ENCODE data around the gene SAXO2. TPM values are rescaled to one million over a fixed set of nuclear protein-coding genes. Genes with fewer than 3 reads are reported as not detected.
A peak's percentile ranks its signal among the peaks of the same experiment; 100 is the strongest.

SAXO2 gene
- total and polyA plus RNA-seq, 10 of the 15 experiments (the other 5 are each of a cell fraction or from before 2014, with no cell fraction given), result 0.06 to 2.3 (median 1.4) TPM

DNA sequence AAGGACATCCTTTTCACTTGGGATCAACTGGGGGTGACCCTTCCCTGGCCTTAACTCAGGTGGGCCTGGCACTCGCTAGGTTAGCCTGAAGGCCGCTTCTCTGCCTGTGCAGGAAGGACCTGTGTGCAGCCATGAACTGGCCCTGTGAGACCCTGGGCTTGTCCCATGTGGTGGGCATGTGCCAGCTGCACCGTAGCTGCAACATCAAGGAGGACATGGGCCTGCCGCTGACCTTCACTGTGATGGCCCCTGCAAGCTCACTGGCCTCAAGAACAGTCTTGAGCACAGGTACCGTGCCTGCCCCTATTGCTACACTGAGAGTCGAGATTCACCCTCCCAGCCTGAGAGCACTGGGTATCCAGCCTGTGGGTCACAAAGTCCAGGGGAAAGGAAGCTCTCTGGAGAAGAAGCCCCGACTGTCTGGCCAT, 43.0 kb downstream of the SAXO2 start:
- intact Hi-C loops (cut with micrococcal nuclease; ENCODE audit: unreplicated experiment), result no loop called here
- Histone ChIP-seq H3K9me3 (replicated peaks; ENCODE audit: control insufficient read depth, insufficient read depth, low read length) (no peaks in the 10 kb centered on the region; the same call in 2 of the 3 replicates), H4K20me1 (ENCODE audit: control insufficient read depth, insufficient read depth) (no peaks in the 10 kb centered on the region), H3K27me3 (replicated peaks in 1 of 2; ENCODE audit: control insufficient read depth in 2 of 2, insufficient read depth in 2 of 2, low read length in 1 of 2) (0 out of 4 replicates have a peak, but pooled peaks cover 0 to 3% of the 10 kb centered on the region in 2 experiments), H3K36me3 (ENCODE audit: control insufficient read depth in 2 of 2, insufficient read depth in 2 of 2, low read length in 1 of 2) (no peaks in the 10 kb centered on the region), H3K9ac (ENCODE audit: control insufficient read depth, insufficient read depth, low read length) (no peak overlapping the region), H3K4me2 (ENCODE audit: control insufficient read depth, insufficient read depth) (no peak overlapping the region), H3K4me3 (no peak overlapping the region), H2AFZ (ENCODE audit: control insufficient read depth, low read depth, low read length) (no peak overlapping the region), H3K4me1 (ENCODE audit: control insufficient read depth, insufficient read depth, low read length) (no peaks in the 10 kb centered on the region), H3K27ac (ENCODE audit: control insufficient read depth, insufficient read depth) (no peak overlapping the region), H3K79me2 (ENCODE audit: control insufficient read depth, insufficient read depth, low read length) (no peaks in the 10 kb centered on the region)
- BruUV-seq (replicated peaks), result no TSS peak
- DNase-seq (ENCODE audit: low read depth, low spot score) (no peak), FAIRE-seq (no peak), ATAC-seq (no peak)
- ChIA-PET SMC1A (ENCODE audit: uncharacterized antibody, unreplicated experiment) (no interaction called here), CTCF (no interaction called here), POLR2A (no interaction called here), RAD21 (ENCODE audit: unreplicated experiment) (no interaction called here)
- WGBS (ENCODE audit: insufficient coverage, insufficient replicate concordance, low lambda C conversion rate, missing lambda C conversion rate), result 28% methylated on average over 7 of the region's 7 CpGs
- in situ Hi-C loops (cut with MboI), result no loop called here
- no peak for TF ChIP-seq MEF2A (IDR thresholded peaks at IDR 0.05; ENCODE audit: insufficient read depth, low read depth, low read length)

DNA sequence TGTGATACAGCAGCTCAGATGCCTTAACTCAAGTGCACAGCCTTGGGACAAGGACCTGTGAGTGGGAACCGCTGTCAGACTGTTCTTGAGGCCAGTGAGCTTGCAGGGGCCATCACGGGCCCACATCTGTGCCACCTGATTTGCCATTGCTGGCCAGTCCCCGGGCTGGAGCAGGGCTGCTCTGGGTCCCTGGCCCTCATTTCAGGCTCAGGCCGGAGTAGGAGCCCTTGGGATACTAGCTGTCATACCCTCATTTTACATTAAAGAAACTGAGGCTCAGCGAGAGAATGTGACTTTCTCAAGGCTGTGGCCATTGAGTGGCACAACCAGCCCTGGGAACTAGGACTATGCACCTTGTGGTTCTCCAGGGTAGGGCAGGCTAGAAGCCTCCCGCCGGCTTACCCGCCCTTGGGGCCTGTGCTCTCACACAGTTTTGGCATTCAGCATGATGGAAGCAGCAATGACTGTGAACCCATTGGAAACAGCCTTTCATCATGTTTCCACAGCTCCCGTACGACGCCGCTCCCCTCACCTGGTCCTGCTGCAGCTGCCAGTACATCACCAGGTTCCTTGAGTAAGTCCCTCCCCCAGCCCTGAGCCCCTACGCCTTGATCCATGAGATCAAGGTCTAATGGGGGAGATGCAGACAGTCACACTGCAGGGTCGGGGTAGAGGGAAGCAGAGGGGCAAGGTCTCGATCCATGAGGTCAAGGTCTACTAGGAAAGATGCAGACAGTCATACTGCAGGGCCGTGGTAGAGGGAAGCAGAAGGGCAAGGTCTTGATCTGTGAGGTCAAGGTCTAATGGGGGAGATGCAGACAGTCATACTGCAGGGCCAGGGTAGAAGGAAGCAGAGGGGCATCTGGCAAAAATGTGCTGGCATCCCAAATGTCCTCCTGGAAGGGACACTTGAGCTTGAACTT, 44.4 kb downstream of the SAXO2 start:
- RAD21 ChIA-PET (ENCODE audit: unreplicated experiment), result no interaction called here
- no peak overlapping the region for H3K4me2 ChIP-seq (ENCODE audit: control insufficient read depth, insufficient read depth)
- H4K20me1 ChIP-seq (ENCODE audit: control insufficient read depth, insufficient read depth), result no peaks in the 10 kb centered on the region
- in situ Hi-C loops (cut with MboI) (no loop called here), intact Hi-C loops (cut with micrococcal nuclease; ENCODE audit: unreplicated experiment) (no loop called here)
- POLR2A ChIA-PET, result no interaction called here
- no peaks in the 10 kb centered on the region for H3K4me1 ChIP-seq (ENCODE audit: control insufficient read depth, insufficient read depth, low read length)
- FAIRE-seq, result no peak
- H2AFZ ChIP-seq (ENCODE audit: control insufficient read depth, low read depth, low read length), result no peak overlapping the region
- SMC1A ChIA-PET (ENCODE audit: uncharacterized antibody, unreplicated experiment), result no interaction called here
- 0 out of 3 replicates have a peak, but pooled peaks have one; percentile 40 for ATAC-seq
- H3K4me3 ChIP-seq, result no peak overlapping the region
- no TSS peak for BruUV-seq (replicated peaks)
- WGBS (ENCODE audit: insufficient coverage, insufficient replicate concordance, low lambda C conversion rate, missing lambda C conversion rate), result 44% methylated on average over 16 of the region's 16 CpGs
- no peaks in the 10 kb centered on the region; the same call in 2 of the 3 replicates for H3K9me3 ChIP-seq (replicated peaks; ENCODE audit: control insufficient read depth, insufficient read depth, low read length)
- CTCF ChIA-PET, result no interaction called here
- TF ChIP-seq, protein P1, sequence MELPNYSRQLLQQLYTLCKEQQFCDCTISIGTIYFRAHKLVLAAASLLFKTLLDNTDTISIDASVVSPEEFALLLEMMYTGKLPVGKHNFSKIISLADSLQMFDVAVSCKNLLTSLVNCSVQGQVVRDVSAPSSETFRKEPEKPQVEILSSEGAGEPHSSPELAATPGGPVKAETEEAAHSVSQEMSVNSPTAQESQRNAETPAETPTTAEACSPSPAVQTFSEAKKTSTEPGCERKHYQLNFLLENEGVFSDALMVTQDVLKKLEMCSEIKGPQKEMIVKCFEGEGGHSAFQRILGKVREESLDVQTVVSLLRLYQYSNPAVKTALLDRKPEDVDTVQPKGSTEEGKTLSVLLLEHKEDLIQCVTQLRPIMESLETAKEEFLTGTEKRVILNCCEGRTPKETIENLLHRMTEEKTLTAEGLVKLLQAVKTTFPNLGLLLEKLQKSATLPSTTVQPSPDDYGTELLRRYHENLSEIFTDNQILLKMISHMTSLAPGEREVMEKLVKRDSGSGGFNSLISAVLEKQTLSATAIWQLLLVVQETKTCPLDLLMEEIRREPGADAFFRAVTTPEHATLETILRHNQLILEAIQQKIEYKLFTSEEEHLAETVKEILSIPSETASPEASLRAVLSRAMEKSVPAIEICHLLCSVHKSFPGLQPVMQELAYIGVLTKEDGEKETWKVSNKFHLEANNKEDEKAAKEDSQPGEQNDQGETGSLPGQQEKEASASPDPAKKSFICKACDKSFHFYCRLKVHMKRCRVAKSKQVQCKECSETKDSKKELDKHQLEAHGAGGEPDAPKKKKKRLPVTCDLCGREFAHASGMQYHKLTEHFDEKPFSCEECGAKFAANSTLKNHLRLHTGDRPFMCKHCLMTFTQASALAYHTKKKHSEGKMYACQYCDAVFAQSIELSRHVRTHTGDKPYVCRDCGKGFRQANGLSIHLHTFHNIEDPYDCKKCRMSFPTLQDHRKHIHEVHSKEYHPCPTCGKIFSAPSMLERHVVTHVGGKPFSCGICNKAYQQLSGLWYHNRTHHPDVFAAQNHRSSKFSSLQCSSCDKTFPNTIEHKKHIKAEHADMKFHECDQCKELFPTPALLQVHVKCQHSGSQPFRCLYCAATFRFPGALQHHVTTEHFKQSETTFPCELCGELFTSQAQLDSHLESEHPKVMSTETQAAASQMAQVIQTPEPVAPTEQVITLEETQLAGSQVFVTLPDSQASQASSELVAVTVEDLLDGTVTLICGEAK (IDR thresholded peaks at IDR 0.05; ENCODE audit: borderline replicate concordance), result no peak
- TF ChIP-seq SMARCA5 (IDR thresholded peaks at IDR 0.05), result no peak
- TF ChIP-seq CHD4 (IDR thresholded peaks at IDR 0.05), result no peak
- no peaks in the 10 kb centered on the region for H3K79me2 ChIP-seq (ENCODE audit: control insufficient read depth, insufficient read depth, low read length)
- no peak for DNase-seq (ENCODE audit: low read depth, low spot score)
- no peak overlapping the region for H3K9ac ChIP-seq (ENCODE audit: control insufficient read depth, insufficient read depth, low read length)
- 0 out of 4 replicates have a peak, but pooled peaks cover 0 to 3% of the 10 kb centered on the region in 2 experiments for H3K27me3 ChIP-seq (replicated peaks in 1 of 2; ENCODE audit: control insufficient read depth in 2 of 2, insufficient read depth in 2 of 2, low read length in 1 of 2)
- no peaks in the 10 kb centered on the region for H3K36me3 ChIP-seq (ENCODE audit: control insufficient read depth in 2 of 2, insufficient read depth in 2 of 2, low read length in 1 of 2)
- H3K27ac ChIP-seq (ENCODE audit: control insufficient read depth, insufficient read depth), result no peak overlapping the region
